ENCODE data around the gene KIF3C. TPM values are rescaled to one million over a fixed set of nuclear protein-coding genes. Genes with fewer than 3 reads are reported as not detected.

KIF3C gene
- polyA plus RNA-seq, 2 of the 4 experiments (the other 2 are of a cell fraction), result 17.1 to 77.4 TPM

DNA sequence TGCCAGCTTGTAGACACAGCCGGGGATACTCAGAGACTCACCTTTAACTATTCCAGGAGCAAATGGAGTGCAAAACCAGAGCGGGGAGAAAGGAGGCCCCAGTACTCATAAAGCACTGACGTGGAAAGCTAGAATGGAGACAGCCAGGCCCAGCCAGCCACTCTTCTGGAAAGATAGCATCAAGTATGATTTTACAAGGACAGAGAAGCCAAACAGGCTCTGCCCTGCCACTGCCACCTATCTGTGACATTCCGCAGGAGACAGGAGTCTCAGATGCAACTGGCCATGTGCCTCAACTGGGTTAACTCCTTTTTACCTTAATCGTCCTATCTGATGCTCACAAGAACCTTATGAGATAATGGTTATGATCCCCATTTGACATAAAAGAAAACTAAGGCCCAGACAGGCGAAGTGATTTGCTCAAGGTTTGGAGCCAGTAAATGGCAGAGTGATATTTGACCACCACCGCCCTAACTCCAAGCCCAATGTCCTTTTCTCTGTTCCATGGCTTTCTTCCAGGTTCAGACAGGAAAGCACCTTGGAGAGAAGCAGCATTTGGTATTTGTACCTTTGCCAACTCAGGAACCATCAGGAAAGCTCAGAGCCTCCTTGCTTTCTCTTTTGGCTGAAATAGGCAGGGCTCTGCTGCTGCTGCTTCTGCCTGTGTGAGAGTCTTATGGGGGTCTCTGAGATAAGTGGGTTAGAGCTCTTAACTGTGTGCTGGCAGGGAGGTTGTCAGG lies 15.6 kb downstream of the KIF3C start:
- POLR2A ChIA-PET, result no interaction called here
- ATAC-seq, result no peak

DNA sequence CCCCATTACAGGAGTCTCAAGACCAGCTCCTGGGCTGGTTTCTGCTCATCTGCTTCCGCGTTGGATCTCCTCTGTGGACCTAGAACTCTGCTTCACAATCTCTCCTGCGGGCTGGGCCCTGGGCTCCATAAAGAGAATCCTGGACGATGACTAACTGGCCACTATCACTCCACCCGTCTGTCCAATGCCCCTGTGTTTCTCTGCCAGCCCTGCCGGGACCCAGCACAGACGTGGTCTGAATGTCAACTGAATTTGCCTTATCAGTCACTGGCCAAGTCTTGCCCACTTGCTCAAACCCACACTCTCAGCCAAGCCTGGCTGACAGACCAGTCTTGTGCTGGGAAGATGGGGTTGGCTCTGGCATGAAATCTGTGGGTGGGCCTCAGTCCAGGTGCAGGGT lies 17.4 kb downstream of the KIF3C start:
- ChIA-PET POLR2A (no interaction called here), CTCF (interaction anchor here (1.1 to 6.3 kb wide), 7 partner anchors 10 to 220 kb away, joined by 3 to 56 read pairs (median 4); no protein-coding TSS in a partner anchor)
- H3K9me3 ChIP-seq, result no peaks in the 10 kb centered on the region
- no peak overlapping the region for H3K4me3 ChIP-seq
- DNase-seq (ENCODE audit: low read depth in 1 of 2, low spot score in 1 of 2), result peak in 1 of 2 experiments; percentile 39
- peaks cover 70% of the 10 kb centered on the region for H3K4me1 ChIP-seq
- peak overlapping the region; percentile 58 to 79; a peak in 5 of 6 replicates for H3K27ac ChIP-seq
- TF ChIP-seq JUN (IDR thresholded peaks at IDR 0.05), result no peak
- TF ChIP-seq HOXA7 (CRISPR knock-in tag; IDR thresholded peaks at IDR 0.05), result no peak
- no peak for TF ChIP-seq CTCF (IDR thresholded peaks at IDR 0.05)
- TF ChIP-seq HEYL (CRISPR knock-in tag; IDR thresholded peaks at IDR 0.05), result no peak
- no peak for TF ChIP-seq SMC3 (IDR thresholded peaks at IDR 0.05)
- TF ChIP-seq, protein P1, sequence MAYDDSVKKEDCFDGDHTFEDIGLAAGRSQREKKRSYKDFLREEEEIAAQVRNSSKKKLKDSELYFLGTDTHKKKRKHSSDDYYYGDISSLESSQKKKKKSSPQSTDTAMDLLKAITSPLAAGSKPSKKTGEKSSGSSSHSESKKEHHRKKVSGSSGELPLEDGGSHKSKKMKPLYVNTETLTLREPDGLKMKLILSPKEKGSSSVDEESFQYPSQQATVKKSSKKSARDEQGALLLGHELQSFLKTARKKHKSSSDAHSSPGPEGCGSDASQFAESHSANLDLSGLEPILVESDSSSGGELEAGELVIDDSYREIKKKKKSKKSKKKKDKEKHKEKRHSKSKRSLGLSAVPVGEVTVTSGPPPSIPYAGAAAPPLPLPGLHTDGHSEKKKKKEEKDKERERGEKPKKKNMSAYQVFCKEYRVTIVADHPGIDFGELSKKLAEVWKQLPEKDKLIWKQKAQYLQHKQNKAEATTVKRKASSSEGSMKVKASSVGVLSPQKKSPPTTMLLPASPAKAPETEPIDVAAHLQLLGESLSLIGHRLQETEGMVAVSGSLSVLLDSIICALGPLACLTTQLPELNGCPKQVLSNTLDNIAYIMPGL (CRISPR knock-in tag; IDR thresholded peaks at IDR 0.05; ENCODE audit: borderline replicate concordance), result no peak
- H3K4me2 ChIP-seq, result peak overlapping the region; percentile 48
- FAIRE-seq, result no peak
- ATAC-seq, result peak; percentile 53 to 87; a peak in 5 of 6 replicates
- 42% methylated on average over 7 of the region's 7 CpGs for WGBS (ENCODE audit: missing lambda C conversion rate)

More for the DNA sequence above, 15.6 kb downstream of the KIF3C start:
- CTCF ChIA-PET, result interaction anchor here (0.6 to 6.3 kb wide), 12 partner anchors 8 to 179 kb away, joined by 3 to 56 read pairs (median 3); partner anchors contain the start of gene KIF3C
- Histone ChIP-seq H3K4me3 (no peak overlapping the region), H3K27ac (peak overlapping the region in 1 of 2 experiments; percentile 79; a peak in 3 of 6 replicates), H3K4me1 (peaks cover 68% of the 10 kb centered on the region), H3K9me3 (no peaks in the 10 kb centered on the region), H3K4me2 (peak overlapping the region; percentile 1; the same call in 1 of the 3 replicates)
- TF ChIP-seq NR3C1 (IDR thresholded peaks at IDR 0.05), result no peak
- no peak for TF ChIP-seq FOSB (CRISPR knock-in tag; IDR thresholded peaks at IDR 0.05)
- no peak for TF ChIP-seq NFE2L2 (conservative IDR thresholded peaks at IDR 0.05; ENCODE audit: low read length)
- TF ChIP-seq RNF2 (IDR thresholded peaks at IDR 0.05; ENCODE audit: borderline replicate concordance, low read depth), result no peak
- TF ChIP-seq TP53 (CRISPR knock-in tag; IDR thresholded peaks at IDR 0.05), result no peak
- no peak for TF ChIP-seq GATA3 (IDR thresholded peaks at IDR 0.05; ENCODE audit: borderline replicate concordance)
- TF ChIP-seq HOXB13 (CRISPR knock-in tag; IDR thresholded peaks at IDR 0.05; ENCODE audit: low read depth), result no peak
- TF ChIP-seq, protein P2, sequence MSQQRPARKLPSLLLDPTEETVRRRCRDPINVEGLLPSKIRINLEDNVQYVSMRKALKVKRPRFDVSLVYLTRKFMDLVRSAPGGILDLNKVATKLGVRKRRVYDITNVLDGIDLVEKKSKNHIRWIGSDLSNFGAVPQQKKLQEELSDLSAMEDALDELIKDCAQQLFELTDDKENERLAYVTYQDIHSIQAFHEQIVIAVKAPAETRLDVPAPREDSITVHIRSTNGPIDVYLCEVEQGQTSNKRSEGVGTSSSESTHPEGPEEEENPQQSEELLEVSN (IDR thresholded peaks at IDR 0.05; ENCODE audit: borderline replicate concordance, low read depth), result no peak
- TF ChIP-seq, protein P3, sequence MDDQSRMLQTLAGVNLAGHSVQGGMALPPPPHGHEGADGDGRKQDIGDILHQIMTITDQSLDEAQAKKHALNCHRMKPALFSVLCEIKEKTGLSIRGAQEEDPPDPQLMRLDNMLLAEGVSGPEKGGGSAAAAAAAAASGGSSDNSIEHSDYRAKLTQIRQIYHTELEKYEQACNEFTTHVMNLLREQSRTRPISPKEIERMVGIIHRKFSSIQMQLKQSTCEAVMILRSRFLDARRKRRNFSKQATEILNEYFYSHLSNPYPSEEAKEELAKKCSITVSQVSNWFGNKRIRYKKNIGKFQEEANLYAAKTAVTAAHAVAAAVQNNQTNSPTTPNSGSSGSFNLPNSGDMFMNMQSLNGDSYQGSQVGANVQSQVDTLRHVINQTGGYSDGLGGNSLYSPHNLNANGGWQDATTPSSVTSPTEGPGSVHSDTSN (IDR thresholded peaks at IDR 0.05), result no peak
- no peak for TF ChIP-seq JUN (IDR thresholded peaks at IDR 0.05)
- TF ChIP-seq RARB (CRISPR knock-in tag; IDR thresholded peaks at IDR 0.05), result no peak
- TF ChIP-seq CBX2 (IDR thresholded peaks at IDR 0.05; ENCODE audit: borderline replicate concordance, low read depth), result no peak
- TF ChIP-seq HES2 (IDR thresholded peaks at IDR 0.05), result no peak
- no peak for TF ChIP-seq RCOR1 (IDR thresholded peaks at IDR 0.05; ENCODE audit: low read depth, low read length)
- TF ChIP-seq KDM1A (IDR thresholded peaks at IDR 0.05; ENCODE audit: low read depth), result no peak
- no peak for TF ChIP-seq CBX8 (IDR thresholded peaks at IDR 0.05)
- 91% methylated on average over 7 of the region's 7 CpGs for WGBS (ENCODE audit: missing lambda C conversion rate)
- no peak for DNase-seq (ENCODE audit: low read depth in 1 of 2, low spot score in 1 of 2)
- FAIRE-seq, result no peak

Measured in A549 (cell line).